Breast epithelium (tissue), 4 donors: ENCODE measurements around the gene ZWINT. TPM values are rescaled to one million over a fixed set of nuclear protein-coding genes. Genes with fewer than 3 reads are reported as not detected.

ENCODE experiments used
- DNase-seq, 2 donors: peaks; one replicate each; pipeline ENCODE4 v3.0.0-alpha.2; 2019; ENCODE audit warnings: low spot score in 2 of 2
- H3K27ac ChIP-seq, 2 donors: fragments of 200-600 bp; sonication (generic) in 1 of 2; one replicate each; pipeline ENCODE4 v1.5.1; 2016 to 2019; ENCODE audit warnings: mild to moderate bottlenecking in 1 of 2
- H3K27me3 ChIP-seq, 2 donors: fragments of 200-600 bp; sonication (generic) in 1 of 2; one replicate each; pipeline versions ENCODE4 v1.5.1 to v1.6.0; 2017 to 2019; ENCODE audit warnings: control low read depth in 1 of 2, mild to moderate bottlenecking in 1 of 2
- H3K36me3 ChIP-seq: fragments of 200-600 bp; one replicate; pipeline ENCODE4 v1.5.1; 2019
- H3K4me1 ChIP-seq, 2 donors: fragments of 200-600 bp; sonication (generic); one replicate each; pipeline ENCODE4 v1.5.1; 2016 to 2019; ENCODE audit warnings: control low read depth in 1 of 2
- H3K4me3 ChIP-seq, 3 donors: fragments of 200-600 bp; sonication (generic); 1 replicate in 2 of 3; 2 replicates in 1 of 3; pipeline ENCODE4 v1.5.1; 2016 to 2019; ENCODE audit warnings: mild to moderate bottlenecking in 3 of 3, moderate library complexity in 2 of 3
- H3K9me3 ChIP-seq, 2 donors: fragments of 200-600 bp; sonication (generic) in 1 of 2; one replicate each; pipeline ENCODE4 v1.5.1; 2016 to 2019; ENCODE audit warnings: control low read depth in 1 of 2
- CTCF ChIP-seq, 3 donors: fragments of 450-650 bp; IDR thresholded peaks; one replicate each; pipeline ENCODE4 v1.5.1; 2016 to 2017; ENCODE audit warnings: antibody characterized with exemption in 3 of 3, mild to moderate bottlenecking in 3 of 3, moderate library complexity in 3 of 3
- POLR2A ChIP-seq: fragments of 450-650 bp; IDR thresholded peaks from one replicate; pipeline ENCODE4 v1.6.1; 2016; ENCODE audit warnings: antibody characterized with exemption, mild to moderate bottlenecking, moderate library complexity
- POLR2AphosphoS5 ChIP-seq, 3 donors: sonication (generic); formaldehyde crosslinking; IDR thresholded peaks; one replicate each; pipeline ENCODE4 v1.6.1; 2017; ENCODE audit warnings: antibody characterized with exemption in 3 of 3
- intact Hi-C: fragments of 100-400 bp; cut with DNase I; formaldehyde crosslinking; loops from one replicate; pipeline ENCODE4 v1.15.1; 2023; ENCODE audit warnings: low total_unique reads
- total RNA-seq, 3 donors: library from RNA; depleted of rRNA; stranded (reverse); fragments of >200 nt; gene quantifications; one replicate each; pipeline ENCODE4 v1.1.0, GENCODE V29; 2016

Gene ZWINT
- total RNA-seq, 3 donors from 2014 or later: 1.3 to 5.0 (median 3.0) TPM

DNA sequence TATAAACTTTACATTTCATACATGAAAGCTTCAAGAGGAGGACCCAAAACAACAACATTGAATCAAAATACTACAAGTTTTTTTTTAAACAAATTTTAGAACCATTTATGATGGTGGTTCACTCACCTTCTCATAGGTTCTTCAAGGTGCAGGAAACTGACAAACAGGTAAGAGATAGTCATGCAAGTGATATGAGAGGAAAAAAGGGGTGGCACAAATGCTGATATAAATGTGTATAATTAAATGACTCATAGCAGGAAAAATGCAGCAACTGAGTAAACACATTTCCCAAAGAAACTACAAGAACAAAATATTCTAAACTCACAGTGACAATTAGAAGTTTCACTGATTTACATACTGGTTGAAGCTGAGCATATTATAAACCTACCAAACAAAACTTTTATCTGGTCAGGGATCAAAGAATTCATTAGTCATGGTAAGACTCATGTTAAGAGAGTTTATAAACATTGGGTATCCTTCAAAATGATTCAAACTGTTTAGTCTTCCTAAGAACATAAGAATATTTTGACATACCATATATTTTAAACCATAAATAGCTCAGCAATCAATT is 14.1 kb downstream of the ZWINT start:
- TF ChIP-seq CTCF (IDR thresholded peaks at IDR 0.05) (no peak), POLR2A (no peak), POLR2AphosphoS5 (IDR thresholded peaks at IDR 0.05) (no peak)
- intact Hi-C loops: loop anchor here (5.0 kb wide), 1 partner anchor 890 kb away; no protein-coding TSS in a partner anchor
- no peaks in the 10 kb centered on the region for H3K27me3 ChIP-seq
- H3K9me3 ChIP-seq: no peaks in the 10 kb centered on the region
- no peaks in the 10 kb centered on the region for H3K4me1 ChIP-seq
- DNase-seq: no peak
- H3K4me3 ChIP-seq: no peak overlapping the region
- H3K36me3 ChIP-seq: no peaks in the 10 kb centered on the region
- H3K27ac ChIP-seq: no peak overlapping the region

DNA sequence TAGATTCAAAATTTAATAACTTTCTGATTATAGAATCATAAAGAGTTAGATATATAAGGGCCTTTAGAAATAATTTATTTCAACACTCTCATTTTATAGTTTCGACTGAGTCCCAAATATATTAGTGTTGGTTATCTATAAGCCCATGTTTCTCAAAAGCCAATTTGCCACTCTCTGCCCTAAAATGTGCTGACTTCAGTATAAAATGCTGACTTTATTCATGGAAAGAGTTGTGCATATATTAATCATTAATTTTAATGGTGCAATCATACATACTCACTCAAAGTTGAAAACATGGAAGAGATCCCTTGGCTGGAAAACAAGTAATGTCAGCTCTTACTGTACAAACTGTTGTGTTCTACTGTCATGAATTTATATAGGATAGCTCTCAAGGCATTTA is 19.4 kb downstream of the ZWINT start:
- no peak overlapping the region for H3K4me3 ChIP-seq
- H3K4me1 ChIP-seq: no peaks in the 10 kb centered on the region
- no peak overlapping the region for H3K27ac ChIP-seq
- DNase-seq: no peak
- no peak for TF ChIP-seq POLR2AphosphoS5 (IDR thresholded peaks at IDR 0.05)
- TF ChIP-seq POLR2A: no peak
- no peak for TF ChIP-seq CTCF (IDR thresholded peaks at IDR 0.05)
- H3K36me3 ChIP-seq: no peaks in the 10 kb centered on the region
- peaks cover 0 to 18% of the 10 kb centered on the region in 2 donors for H3K9me3 ChIP-seq
- H3K27me3 ChIP-seq: no peaks in the 10 kb centered on the region
- intact Hi-C loops: no loop called here

DNA sequence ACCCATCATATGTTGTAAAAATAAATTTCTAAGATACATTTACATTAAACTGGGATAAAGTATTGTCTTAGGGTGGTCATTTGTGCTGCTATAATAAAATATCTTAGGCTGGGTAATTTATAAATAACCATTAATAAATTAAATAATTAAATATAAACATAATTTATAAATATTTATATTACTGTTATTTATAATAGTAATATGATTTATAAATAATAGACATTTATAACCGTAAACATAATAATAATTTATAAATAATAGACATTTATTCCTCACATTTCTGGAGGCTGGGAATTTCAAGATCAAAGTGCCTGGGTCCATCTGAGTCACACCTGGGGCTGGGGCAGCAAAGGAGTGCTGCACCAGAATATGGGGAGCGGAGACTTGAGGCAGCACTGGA is 31.1 kb downstream of the ZWINT start:
- TF ChIP-seq POLR2AphosphoS5 (IDR thresholded peaks at IDR 0.05) (no peak), CTCF (IDR thresholded peaks at IDR 0.05) (no peak), POLR2A (no peak)
- Histone ChIP-seq H3K9me3 (no peaks in the 10 kb centered on the region), H3K4me3 (no peak overlapping the region), H3K4me1 (no peaks in the 10 kb centered on the region), H3K36me3 (no peaks in the 10 kb centered on the region), H3K27me3 (no peaks in the 10 kb centered on the region), H3K27ac (no peak overlapping the region)
- no peak for DNase-seq
- intact Hi-C loops: no loop called here

- no peak overlapping the region for H3K4me3 ChIP-seq
- H3K27me3 ChIP-seq: no peaks in the 10 kb centered on the region
- H3K4me1 ChIP-seq: no peaks in the 10 kb centered on the region
- H3K36me3 ChIP-seq: no peaks in the 10 kb centered on the region
- H3K27ac ChIP-seq: no peak overlapping the region
- intact Hi-C loops: no loop called here
- DNase-seq: no peak
- no peak for TF ChIP-seq CTCF (IDR thresholded peaks at IDR 0.05)
- TF ChIP-seq POLR2AphosphoS5 (IDR thresholded peaks at IDR 0.05): no peak
- no peak for TF ChIP-seq POLR2A
- H3K9me3 ChIP-seq: no peaks in the 10 kb centered on the region
Observed at GRCh38 chr10:56327118-56327517, 33.9 kb downstream of the ZWINT start.

GRCh38 chr10:56319386-56319785 is 41.7 kb downstream of the ZWINT start:
- H3K9me3 ChIP-seq: no peaks in the 10 kb centered on the region
- intact Hi-C loops: no loop called here
- H3K4me1 ChIP-seq: no peaks in the 10 kb centered on the region
- no peak for TF ChIP-seq POLR2AphosphoS5 (IDR thresholded peaks at IDR 0.05)
- no peak for TF ChIP-seq POLR2A
- TF ChIP-seq CTCF (IDR thresholded peaks at IDR 0.05): no peak
- H3K27me3 ChIP-seq: no peaks in the 10 kb centered on the region
- H3K36me3 ChIP-seq: no peaks in the 10 kb centered on the region
- H3K4me3 ChIP-seq: no peak overlapping the region
- H3K27ac ChIP-seq: no peak overlapping the region
- no peak for DNase-seq
